GM12878 (cell line): ENCODE data around the gene SAP25. TPM values are rescaled to one million over a fixed set of nuclear protein-coding genes. Genes with fewer than 3 reads are reported as not detected.

Experiments used
- ATAC-seq: fragments of 200-7000 bp; cut with Tn5 transposase; 3 replicates; pipeline ENCODE4 v1.9.1; 2020; ENCODE audit warnings: mild to moderate bottlenecking, moderate library complexity
- BruUV-seq: library from RNA; stranded (reverse); fragments of 400-500 nt; replicated peaks from 2 replicates; lab custom pipeline; 2021; lab: Mats Ljungman, UMichigan
- CTCF ChIA-PET: fragments of 300-600 bp; sonication (Branson Sonifier 250); formaldehyde crosslinking; extraction: SDS; loops from one replicate; lab custom pipeline; 2021; ENCODE audit warnings: inconsistent platforms; lab: Yijun Ruan, JAX
- POLR2A ChIA-PET: fragments of 350-600 bp; formaldehyde crosslinking; extraction: SDS; loops from one replicate; lab custom pipeline; 2021; ENCODE audit warnings: inconsistent platforms; lab: Charles Lee
- RAD21 ChIA-PET: fragments of 300-600 bp; sonication (Branson Sonifier 250); formaldehyde crosslinking; loops from one replicate; lab custom pipeline; 2023; ENCODE audit warnings: antibody characterized with exemption; ENCODE audit not compliant: unreplicated experiment; lab: Charles Lee
- SMC1A ChIA-PET: fragments of 300-600 bp; sonication (Branson Sonifier 250); formaldehyde crosslinking; loops from one replicate; lab custom pipeline; 2023; ENCODE audit not compliant: unreplicated experiment, uncharacterized antibody; lab: Charles Lee
- DNase-seq: peaks from one replicate; pipeline ENCODE4 v3.0.0-alpha.2; 2011; ENCODE audit warnings: low read depth, low spot score
- FAIRE-seq: peaks from 3 replicates; lab custom pipeline; 2011; peaks lifted over from hg19 to GRCh38; lab: Jason Lieb, UNC
- H2AFZ ChIP-seq: 2 replicates; pipeline ENCODE4 v1.6.0; 2011; ENCODE audit warnings: low read depth, low read length, control low read depth; ENCODE audit not compliant: control insufficient read depth
- H3K27ac ChIP-seq: 2 replicates; pipeline ENCODE4 v1.5.1; 2011; ENCODE audit warnings: control low read depth; ENCODE audit not compliant: control insufficient read depth, insufficient read depth
- H3K27me3 ChIP-seq, 2 experiments: replicated peaks in 1 of 2; 2 replicates each; pipeline versions ENCODE4 v1.6.0 to v1.6.1; 2011; ENCODE audit warnings: low read length in 1 of 2; ENCODE audit not compliant: control insufficient read depth in 2 of 2, insufficient read depth in 2 of 2
- H3K36me3 ChIP-seq, 2 experiments: 2 replicates each; pipeline ENCODE4 v1.5.1; 2011; ENCODE audit warnings: low read length in 1 of 2; ENCODE audit not compliant: control insufficient read depth in 2 of 2, insufficient read depth in 2 of 2
- H3K4me1 ChIP-seq: 2 replicates; pipeline ENCODE4 v1.6.1; 2011; ENCODE audit warnings: mild to moderate bottlenecking, low read length, moderate library complexity, mixed read lengths; ENCODE audit not compliant: control insufficient read depth, insufficient read depth
- H3K4me2 ChIP-seq: 2 replicates; pipeline ENCODE4 v1.6.0; 2011; ENCODE audit warnings: control low read depth; ENCODE audit not compliant: control insufficient read depth, insufficient read depth
- H3K4me3 ChIP-seq: fragments of 200-600 bp; sonication (generic); 2 replicates; pipeline ENCODE4 v1.5.1; 2016
- H3K79me2 ChIP-seq: 2 replicates; pipeline ENCODE4 v1.6.0; 2011; ENCODE audit warnings: low read length; ENCODE audit not compliant: control insufficient read depth, insufficient read depth
- H3K9ac ChIP-seq: 2 replicates; pipeline ENCODE4 v1.8.0; 2011; ENCODE audit warnings: low read length, control low read depth, mixed read lengths; ENCODE audit not compliant: control insufficient read depth, insufficient read depth
- H3K9me3 ChIP-seq: replicated peaks from 3 replicates; pipeline ENCODE4 v1.5.1; 2011; ENCODE audit warnings: mild to moderate bottlenecking, low read length; ENCODE audit not compliant: control insufficient read depth, insufficient read depth
- H4K20me1 ChIP-seq: 2 replicates; pipeline ENCODE4 v1.6.0; 2011; ENCODE audit not compliant: control insufficient read depth, insufficient read depth
- BHLHE40 ChIP-seq, 2 experiments: fragments of 450-650 bp in 1 of 2; IDR thresholded peaks; 2 replicates each; pipeline ENCODE4 v1.6.1; 2011 to 2017; ENCODE audit warnings: low read depth in 2 of 2, borderline replicate concordance in 1 of 2, improper control_type of control experiment in 1 of 2, low read length in 1 of 2, mild to moderate bottlenecking in 1 of 2
- CREB1 ChIP-seq: IDR thresholded peaks from 2 replicates; pipeline ENCODE4 v1.6.1; 2012; ENCODE audit warnings: low read depth, mild to moderate bottlenecking, inconsistent platforms
- POLR2AphosphoS5 ChIP-seq: IDR thresholded peaks from 2 replicates; pipeline ENCODE4 v1.6.1; 2011; ENCODE audit warnings: mild to moderate bottlenecking, low read length, inconsistent platforms
- RELB ChIP-seq: fragments of 450-650 bp; IDR thresholded peaks from 2 replicates; pipeline ENCODE4 v1.6.1; 2017; ENCODE audit warnings: low read depth, mild to moderate bottlenecking, moderate library complexity
- SMAD1 ChIP-seq: fragments of 450-650 bp; IDR thresholded peaks from 2 replicates; pipeline ENCODE4 v1.6.1; 2018; ENCODE audit warnings: mild to moderate bottlenecking, low read depth; ENCODE audit not compliant: partially characterized antibody
- WGBS: methylation state at CpG from one replicate; pipeline ENCODE4 v1.1.6; 2016; ENCODE audit warnings: low lambda C conversion rate; ENCODE audit not compliant: insufficient replicate concordance, insufficient coverage; ENCODE audit errors: missing lambda C conversion rate; 5-methylcytosine and 5-hydroxymethylcytosine counted together
- in situ Hi-C: fragments of 300-500 bp; cut with MboI; formaldehyde crosslinking; loops from 9 replicates; pipeline ENCODE4 v1.14.3; 2018; ENCODE audit warnings: mixed read lengths
- intact Hi-C: fragments of 100-400 bp; cut with micrococcal nuclease; formaldehyde crosslinking; loops from one replicate; pipeline ENCODE4 v1.14.2; 2022; ENCODE audit not compliant: unreplicated experiment
- polyA plus RNA-seq, 11 experiments: library from polyadenylated mRNA; depleted of rRNA in 4 of 11; unstranded in 6 of 11; stranded (reverse) in 5 of 11; fragments of >200 nt; fragmentation: Nextera tagmentation in 4 of 11; fragmentation: Illumina TruSeq in 1 of 11; extraction: Ambion mirVana in 4 of 11; extraction: Trizol in 1 of 11; gene quantifications; 1 replicate in 1 of 11; 2 replicates in 10 of 11; pipeline versions ENCODE4 v1.2.1 to v1.2.3, GENCODE V29; 2011 to 2016; ENCODE audit warnings: inconsistent platforms in 2 of 11, missing spikeins in 2 of 11, low read depth in 1 of 11
- total RNA-seq, 4 experiments: library from RNA; depleted of rRNA in 3 of 4; stranded (reverse); fragments of >200 nt in 3 of 4; fragmentation: Illumina TruSeq in 1 of 4; extraction: Trizol in 1 of 4; gene quantifications; 2 replicates each; pipeline versions ENCODE4 v1.2.1 to v1.2.3, GENCODE V29; 2013 to 2021
- TF ChIP-seq, protein P1 (sequence below), 3 experiments: IDR thresholded peaks in 2 of 3; conservative IDR thresholded peaks in 1 of 3; 2 replicates each; pipeline ENCODE4 v1.5.1; 2011; ENCODE audit warnings: low read depth in 3 of 3, low read length in 3 of 3, mild to moderate bottlenecking in 3 of 3, control low read depth in 2 of 3, moderate library complexity in 2 of 3, inconsistent platforms in 1 of 3, mixed read lengths in 1 of 3; ENCODE audit not compliant: control insufficient read depth in 2 of 3, insufficient read depth in 1 of 3; ENCODE audit errors: extremely low read depth in 1 of 3
- TF ChIP-seq, protein P2 (sequence below): IDR thresholded peaks from 2 replicates; pipeline ENCODE4 v1.6.1; 2011; ENCODE audit warnings: borderline replicate concordance, low read depth, mild to moderate bottlenecking, moderate library complexity, mixed read lengths, low read length; ENCODE audit not compliant: insufficient read depth; ENCODE audit errors: extremely low read length
- TF ChIP-seq, protein P3 (sequence below): IDR thresholded peaks from 2 replicates; pipeline ENCODE4 v1.6.1; 2012; ENCODE audit warnings: improper control_type of control experiment, low read depth, low read length; ENCODE audit not compliant: insufficient replicate concordance

Gene SAP25
- total and polyA plus RNA-seq, 10 of the 15 experiments (the other 5 are each of a cell fraction or from before 2014, with no cell fraction given), result 0.14 to 8.6 (median 1.1) TPM

- no peak for TF ChIP-seq BHLHE40 (IDR thresholded peaks at IDR 0.05; ENCODE audit: borderline replicate concordance in 1 of 2, low read depth in 2 of 2, low read length in 1 of 2)
- TF ChIP-seq, protein P1, sequence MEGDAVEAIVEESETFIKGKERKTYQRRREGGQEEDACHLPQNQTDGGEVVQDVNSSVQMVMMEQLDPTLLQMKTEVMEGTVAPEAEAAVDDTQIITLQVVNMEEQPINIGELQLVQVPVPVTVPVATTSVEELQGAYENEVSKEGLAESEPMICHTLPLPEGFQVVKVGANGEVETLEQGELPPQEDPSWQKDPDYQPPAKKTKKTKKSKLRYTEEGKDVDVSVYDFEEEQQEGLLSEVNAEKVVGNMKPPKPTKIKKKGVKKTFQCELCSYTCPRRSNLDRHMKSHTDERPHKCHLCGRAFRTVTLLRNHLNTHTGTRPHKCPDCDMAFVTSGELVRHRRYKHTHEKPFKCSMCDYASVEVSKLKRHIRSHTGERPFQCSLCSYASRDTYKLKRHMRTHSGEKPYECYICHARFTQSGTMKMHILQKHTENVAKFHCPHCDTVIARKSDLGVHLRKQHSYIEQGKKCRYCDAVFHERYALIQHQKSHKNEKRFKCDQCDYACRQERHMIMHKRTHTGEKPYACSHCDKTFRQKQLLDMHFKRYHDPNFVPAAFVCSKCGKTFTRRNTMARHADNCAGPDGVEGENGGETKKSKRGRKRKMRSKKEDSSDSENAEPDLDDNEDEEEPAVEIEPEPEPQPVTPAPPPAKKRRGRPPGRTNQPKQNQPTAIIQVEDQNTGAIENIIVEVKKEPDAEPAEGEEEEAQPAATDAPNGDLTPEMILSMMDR (IDR thresholded peaks at IDR 0.05 in 2 of 3, conservative IDR thresholded peaks at IDR 0.05 in 1 of 3; ENCODE audit: control insufficient read depth in 2 of 3, extremely low read depth in 1 of 3, insufficient read depth in 1 of 3, low read depth in 3 of 3, low read length in 3 of 3), result no peak
- TF ChIP-seq SMAD1, result no peak
- no peak for TF ChIP-seq CREB1
Observed at GRCh38 chr7:100572281-100572948, 1.3 kb downstream of the SAP25 start (continued).

- WGBS, result 92% methylated on average over 2 of the region's 2 CpGs
- no peak overlapping the region for H3K9ac ChIP-seq
- H3K27me3 ChIP-seq, result no peaks in the 10 kb centered on the region
- peaks cover 30% of the 10 kb centered on the region for H3K4me1 ChIP-seq
- H3K9me3 ChIP-seq, result no peaks in the 10 kb centered on the region
- RAD21 ChIA-PET, result interaction anchor here (0.6 kb wide), 1 partner anchor 15 kb away, joined by 3 read pairs; the partner anchor contains the start of genes FBXO24 and LRCH4
- BruUV-seq, result no TSS peak
- SMC1A ChIA-PET, result interaction anchor here (1.4 kb wide), 1 partner anchor 12 kb away, joined by 4 read pairs; no protein-coding TSS in a partner anchor
- H3K4me2 ChIP-seq, result no peak overlapping the region
- in situ Hi-C loops, result no loop called here
- intact Hi-C loops, result no loop called here
- POLR2A ChIA-PET, result interaction anchor here (1.0 to 1.3 kb wide), 2 partner anchors 13 to 154 kb away, joined by 3 to 4 read pairs; no protein-coding TSS in a partner anchor
- ATAC-seq, result no peak
- no peaks in the 10 kb centered on the region for H4K20me1 ChIP-seq
- CTCF ChIA-PET, result interaction anchor here (1.1 to 1.9 kb wide), 4 partner anchors 11 to 133 kb away, joined by 3 to 6 read pairs (median 4); partner anchors contain the start of genes FBXO24 and LRCH4
- H2AFZ ChIP-seq, result no peak overlapping the region
- no peaks in the 10 kb centered on the region for H3K79me2 ChIP-seq
- DNase-seq, result no peak
- H3K4me3 ChIP-seq, result no peak overlapping the region
- H3K27ac ChIP-seq, result no peak overlapping the region
- no peak for FAIRE-seq
- H3K36me3 ChIP-seq, result peaks cover 0 to 7% of the 10 kb centered on the region in 2 experiments; a peak in 3 of 4 replicates
- TF ChIP-seq POLR2AphosphoS5, result 0 out of 2 replicates have a peak, but pooled peaks have one; percentile 23
- TF ChIP-seq, protein P2, sequence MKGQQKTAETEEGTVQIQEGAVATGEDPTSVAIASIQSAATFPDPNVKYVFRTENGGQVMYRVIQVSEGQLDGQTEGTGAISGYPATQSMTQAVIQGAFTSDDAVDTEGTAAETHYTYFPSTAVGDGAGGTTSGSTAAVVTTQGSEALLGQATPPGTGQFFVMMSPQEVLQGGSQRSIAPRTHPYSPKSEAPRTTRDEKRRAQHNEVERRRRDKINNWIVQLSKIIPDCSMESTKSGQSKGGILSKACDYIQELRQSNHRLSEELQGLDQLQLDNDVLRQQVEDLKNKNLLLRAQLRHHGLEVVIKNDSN, result no peak
- no peak for TF ChIP-seq RELB
- TF ChIP-seq, protein P3, sequence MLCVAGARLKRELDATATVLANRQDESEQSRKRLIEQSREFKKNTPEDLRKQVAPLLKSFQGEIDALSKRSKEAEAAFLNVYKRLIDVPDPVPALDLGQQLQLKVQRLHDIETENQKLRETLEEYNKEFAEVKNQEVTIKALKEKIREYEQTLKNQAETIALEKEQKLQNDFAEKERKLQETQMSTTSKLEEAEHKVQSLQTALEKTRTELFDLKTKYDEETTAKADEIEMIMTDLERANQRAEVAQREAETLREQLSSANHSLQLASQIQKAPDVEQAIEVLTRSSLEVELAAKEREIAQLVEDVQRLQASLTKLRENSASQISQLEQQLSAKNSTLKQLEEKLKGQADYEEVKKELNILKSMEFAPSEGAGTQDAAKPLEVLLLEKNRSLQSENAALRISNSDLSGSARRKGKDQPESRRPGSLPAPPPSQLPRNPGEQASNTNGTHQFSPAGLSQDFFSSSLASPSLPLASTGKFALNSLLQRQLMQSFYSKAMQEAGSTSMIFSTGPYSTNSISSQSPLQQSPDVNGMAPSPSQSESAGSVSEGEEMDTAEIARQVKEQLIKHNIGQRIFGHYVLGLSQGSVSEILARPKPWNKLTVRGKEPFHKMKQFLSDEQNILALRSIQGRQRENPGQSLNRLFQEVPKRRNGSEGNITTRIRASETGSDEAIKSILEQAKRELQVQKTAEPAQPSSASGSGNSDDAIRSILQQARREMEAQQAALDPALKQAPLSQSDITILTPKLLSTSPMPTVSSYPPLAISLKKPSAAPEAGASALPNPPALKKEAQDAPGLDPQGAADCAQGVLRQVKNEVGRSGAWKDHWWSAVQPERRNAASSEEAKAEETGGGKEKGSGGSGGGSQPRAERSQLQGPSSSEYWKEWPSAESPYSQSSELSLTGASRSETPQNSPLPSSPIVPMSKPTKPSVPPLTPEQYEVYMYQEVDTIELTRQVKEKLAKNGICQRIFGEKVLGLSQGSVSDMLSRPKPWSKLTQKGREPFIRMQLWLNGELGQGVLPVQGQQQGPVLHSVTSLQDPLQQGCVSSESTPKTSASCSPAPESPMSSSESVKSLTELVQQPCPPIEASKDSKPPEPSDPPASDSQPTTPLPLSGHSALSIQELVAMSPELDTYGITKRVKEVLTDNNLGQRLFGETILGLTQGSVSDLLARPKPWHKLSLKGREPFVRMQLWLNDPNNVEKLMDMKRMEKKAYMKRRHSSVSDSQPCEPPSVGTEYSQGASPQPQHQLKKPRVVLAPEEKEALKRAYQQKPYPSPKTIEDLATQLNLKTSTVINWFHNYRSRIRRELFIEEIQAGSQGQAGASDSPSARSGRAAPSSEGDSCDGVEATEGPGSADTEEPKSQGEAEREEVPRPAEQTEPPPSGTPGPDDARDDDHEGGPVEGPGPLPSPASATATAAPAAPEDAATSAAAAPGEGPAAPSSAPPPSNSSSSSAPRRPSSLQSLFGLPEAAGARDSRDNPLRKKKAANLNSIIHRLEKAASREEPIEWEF, result no peak
Observed at GRCh38 chr7:100571829-100572116, 1.9 kb downstream of the SAP25 start.
